ENCODE results near the gene NPBWR2. TPM values are rescaled to one million over a fixed set of nuclear protein-coding genes. Genes with fewer than 3 reads are reported as not detected.

The NPBWR2 gene
- total and polyA plus RNA-seq, 3 donors from 2014 or later, result 0.19 TPM; not detected in 2

DNA sequence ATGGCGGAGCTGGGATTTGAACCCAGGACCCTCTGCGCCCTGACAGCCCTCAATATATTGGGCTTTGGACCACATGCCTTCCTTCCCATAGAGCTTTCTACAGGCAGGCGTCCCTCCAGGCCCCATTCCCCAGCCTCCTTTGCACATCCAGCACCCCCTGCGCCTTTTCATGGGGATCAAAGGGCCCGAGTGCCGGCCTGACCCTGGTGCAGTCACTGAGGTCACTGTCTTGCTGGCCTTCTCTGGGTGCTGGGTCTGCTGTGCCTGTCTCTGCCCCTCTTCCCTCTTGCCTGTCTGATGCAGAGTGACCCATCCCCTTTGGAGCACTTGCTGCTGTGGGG is 25.8 kb downstream of the NPBWR2 start:
- Histone ChIP-seq H3K9me3 (no peaks in the 10 kb centered on the region), H3K27ac (no peak overlapping the region), H3K4me3 (no peak overlapping the region), H3K27me3 (no peaks in the 10 kb centered on the region), H3K4me1 (peaks cover 27% of the 10 kb centered on the region), H3K36me3 (ENCODE audit: low read depth, missing control alignments) (no peaks in the 10 kb centered on the region)
- DNase-seq, result no peak
- 82 to 92% methylated on average over 6 of the region's 6 CpGs for WGBS, 2 donors
- intact Hi-C loops (cut with DNase I; ENCODE audit: low total_unique reads), result no loop called here
- no peak for TF ChIP-seq POLR2A (IDR thresholded peaks at IDR 0.05)
- TF ChIP-seq, protein P1, sequence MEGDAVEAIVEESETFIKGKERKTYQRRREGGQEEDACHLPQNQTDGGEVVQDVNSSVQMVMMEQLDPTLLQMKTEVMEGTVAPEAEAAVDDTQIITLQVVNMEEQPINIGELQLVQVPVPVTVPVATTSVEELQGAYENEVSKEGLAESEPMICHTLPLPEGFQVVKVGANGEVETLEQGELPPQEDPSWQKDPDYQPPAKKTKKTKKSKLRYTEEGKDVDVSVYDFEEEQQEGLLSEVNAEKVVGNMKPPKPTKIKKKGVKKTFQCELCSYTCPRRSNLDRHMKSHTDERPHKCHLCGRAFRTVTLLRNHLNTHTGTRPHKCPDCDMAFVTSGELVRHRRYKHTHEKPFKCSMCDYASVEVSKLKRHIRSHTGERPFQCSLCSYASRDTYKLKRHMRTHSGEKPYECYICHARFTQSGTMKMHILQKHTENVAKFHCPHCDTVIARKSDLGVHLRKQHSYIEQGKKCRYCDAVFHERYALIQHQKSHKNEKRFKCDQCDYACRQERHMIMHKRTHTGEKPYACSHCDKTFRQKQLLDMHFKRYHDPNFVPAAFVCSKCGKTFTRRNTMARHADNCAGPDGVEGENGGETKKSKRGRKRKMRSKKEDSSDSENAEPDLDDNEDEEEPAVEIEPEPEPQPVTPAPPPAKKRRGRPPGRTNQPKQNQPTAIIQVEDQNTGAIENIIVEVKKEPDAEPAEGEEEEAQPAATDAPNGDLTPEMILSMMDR (IDR thresholded peaks at IDR 0.05), result no peak

GRCh38 chr20:64080813-64081623 is 26.3 kb downstream of the NPBWR2 start:
- TF ChIP-seq, protein P1 (IDR thresholded peaks at IDR 0.05), result no peak
- TF ChIP-seq POLR2A (IDR thresholded peaks at IDR 0.05), result no peak
- H3K9me3 ChIP-seq, result no peaks in the 10 kb centered on the region
- no peak for DNase-seq
- H3K27me3 ChIP-seq, result no peaks in the 10 kb centered on the region
- WGBS, 2 donors, result 60 to 70% methylated on average over 14 to 17 of the region's 17 CpGs
- H3K4me1 ChIP-seq, result peaks cover 27% of the 10 kb centered on the region
- no peak overlapping the region for H3K4me3 ChIP-seq
- intact Hi-C loops (cut with DNase I; ENCODE audit: low total_unique reads), result no loop called here
- no peaks in the 10 kb centered on the region for H3K36me3 ChIP-seq (ENCODE audit: low read depth, missing control alignments)
- no peak overlapping the region for H3K27ac ChIP-seq

- Histone ChIP-seq H3K27ac (peak within 1 kb of the TSS; percentile 21 to 45), H3K36me3 (ENCODE audit: low read depth, missing control alignments) (no peaks in the 10 kb centered on the region), H3K27me3 (no peaks in the 10 kb centered on the region), H3K9me3 (no peaks in the 10 kb centered on the region), H3K4me3 (peak within 1 kb of the TSS; percentile 56 to 73), H3K4me1 (peaks cover 27% of the 10 kb centered on the region)
- no peak for DNase-seq
- intact Hi-C loops (cut with DNase I; ENCODE audit: low total_unique reads), result no loop called here
- WGBS, 2 donors, result 4 to 12% methylated on average over 8 to 34 of the region's 62 CpGs
- no peak for TF ChIP-seq POLR2A (IDR thresholded peaks at IDR 0.05)
- TF ChIP-seq, protein P1 (IDR thresholded peaks at IDR 0.05), result no peak
Measured at GRCh38 chr20:64080013-64080812, 27.2 kb downstream of the NPBWR2 start, which contains the start of gene OPRL1. Gene OPRL1 (plus strand): TSS chr20:64080082. CDS start chr20:64092721, 12,639 bp downstream.

DNA sequence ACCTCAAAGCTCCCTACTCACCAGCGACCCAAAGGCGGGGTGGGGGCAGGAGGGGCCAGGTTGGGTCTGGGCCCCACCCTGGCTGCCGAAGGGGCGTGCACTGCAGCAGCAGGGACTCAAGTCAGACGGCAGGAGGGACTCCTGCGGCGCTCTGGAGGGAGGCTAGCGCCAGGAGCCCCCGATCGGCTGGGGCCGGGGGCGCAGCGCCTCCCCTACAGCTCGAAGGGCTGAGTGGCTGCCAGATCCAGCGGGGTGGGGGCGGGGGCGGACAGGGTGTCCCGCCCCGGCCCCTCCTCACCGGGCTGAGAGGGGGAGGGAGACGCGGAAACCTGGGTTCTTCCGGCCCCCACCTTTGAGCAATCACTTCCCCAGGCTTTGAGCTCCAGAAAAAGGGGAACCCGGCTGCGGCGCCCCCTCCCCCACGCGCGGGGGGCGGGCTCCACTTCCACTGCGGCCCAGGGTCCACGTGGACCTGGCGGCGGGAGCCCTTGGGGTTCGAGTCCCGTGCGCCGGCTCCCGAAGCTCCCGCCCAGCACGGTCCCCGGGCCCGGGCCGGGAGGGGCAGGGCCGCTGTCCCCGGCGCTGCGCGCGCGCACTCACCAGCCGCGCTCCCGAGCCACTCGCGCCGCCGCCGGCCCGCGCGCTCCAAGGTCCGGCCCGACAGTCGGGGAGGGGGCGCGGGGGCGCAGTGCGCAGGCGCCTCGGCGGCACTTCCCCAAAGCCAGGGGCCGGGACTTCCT is 27.9 kb downstream of the NPBWR2 start, which contains the start of gene RGS19:
Gene RGS19 (minus strand): TSS at position 246 of the 740 bp plus-strand sequence. CDS start 2,632 bp downstream, outside the sequence.
- TF ChIP-seq, protein P1 (IDR thresholded peaks at IDR 0.05), result no peak
- no peak for TF ChIP-seq POLR2A (IDR thresholded peaks at IDR 0.05)
- Histone ChIP-seq H3K4me3 (peak within 1 kb of the TSS; percentile 56 to 73), H3K4me1 (peaks cover 24% of the 10 kb centered on the region), H3K27ac (peak within 1 kb of the TSS; percentile 21 to 45), H3K36me3 (ENCODE audit: low read depth, missing control alignments) (no peaks in the 10 kb centered on the region), H3K9me3 (no peaks in the 10 kb centered on the region), H3K27me3 (no peaks in the 10 kb centered on the region)
- intact Hi-C loops (cut with DNase I; ENCODE audit: low total_unique reads), result no loop called here
- WGBS, 2 donors, result 0% methylated on average over 17 to 49 of the region's 73 CpGs
- DNase-seq, result peak; percentile 69
